ENCODE data around the gene GLI2.

GLI2 gene

GRCh38 chr2:120739438-120740090 is 3.9 kb downstream of the GLI2 start:
- FAIRE-seq: no peak

- FAIRE-seq: no peak
Measured at GRCh38 chr2:120740375-120740764, 4.7 kb downstream of the GLI2 start.

- FAIRE-seq: no peak
Measured at GRCh38 chr2:120740765-120741524, 5.3 kb downstream of the GLI2 start.

GRCh38 chr2:120741571-120742561 is 6.2 kb downstream of the GLI2 start:
- FAIRE-seq: no peak

GRCh38 chr2:120743657-120744056 is 8.0 kb downstream of the GLI2 start:
- FAIRE-seq: no peak

GRCh38 chr2:120744817-120745216 is 9.1 kb downstream of the GLI2 start:
- no peak for FAIRE-seq

GRCh38 chr2:120745420-120746111 is 9.9 kb downstream of the GLI2 start:
- no peak for FAIRE-seq

- FAIRE-seq: no peak
Measured at GRCh38 chr2:120746144-120746543, 10.5 kb downstream of the GLI2 start.

GRCh38 chr2:120747281-120747680 is 11.6 kb downstream of the GLI2 start:
- FAIRE-seq: no peak

- FAIRE-seq: no peak
Measured at GRCh38 chr2:120747706-120748105, 12.0 kb downstream of the GLI2 start.

GRCh38 chr2:120748310-120748709 is 12.6 kb downstream of the GLI2 start:
- FAIRE-seq: no peak

GRCh38 chr2:120748741-120749140 is 13.1 kb downstream of the GLI2 start:
- no peak for FAIRE-seq

- FAIRE-seq: no peak
Measured at GRCh38 chr2:120749506-120750431, 14.1 kb downstream of the GLI2 start.

GRCh38 chr2:120750488-120751210 is 15.0 kb downstream of the GLI2 start:
- FAIRE-seq: no peak

- FAIRE-seq: no peak
Measured at GRCh38 chr2:120751553-120751952, 15.9 kb downstream of the GLI2 start.

GRCh38 chr2:120754067-120754960 is 18.6 kb downstream of the GLI2 start:
- FAIRE-seq: no peak

- FAIRE-seq: no peak
Measured at GRCh38 chr2:120758181-120759144, 22.8 kb downstream of the GLI2 start.

- no peak for FAIRE-seq
Measured at GRCh38 chr2:120759543-120760331, 24.1 kb downstream of the GLI2 start.
